Astrocyte of the cerebellum (primary cell): ENCODE measurements around the gene FXN.

ENCODE experiments used
- DNase-seq: peaks from one replicate; pipeline ENCODE4 v3.0.0-alpha.2; 2011; ENCODE audit warnings: low read depth
- H3K4me3 ChIP-seq: 2 replicates; pipeline ENCODE4 v1.5.1; 2011; ENCODE audit warnings: mild to moderate bottlenecking, low read depth, low read length, moderate library complexity
- in situ Hi-C: cut with HindIII; loops from 2 replicates; pipeline ENCODE4 v1.10.0; 2017; ENCODE audit warnings: low sequenced_read_pairs
- TF ChIP-seq, protein P1 (sequence below): IDR thresholded peaks from 2 replicates; pipeline ENCODE4 v1.5.1; 2012; ENCODE audit warnings: low read length, low read depth, moderate library complexity, mild to moderate bottlenecking; ENCODE audit errors: missing control alignments

FXN gene

DNA sequence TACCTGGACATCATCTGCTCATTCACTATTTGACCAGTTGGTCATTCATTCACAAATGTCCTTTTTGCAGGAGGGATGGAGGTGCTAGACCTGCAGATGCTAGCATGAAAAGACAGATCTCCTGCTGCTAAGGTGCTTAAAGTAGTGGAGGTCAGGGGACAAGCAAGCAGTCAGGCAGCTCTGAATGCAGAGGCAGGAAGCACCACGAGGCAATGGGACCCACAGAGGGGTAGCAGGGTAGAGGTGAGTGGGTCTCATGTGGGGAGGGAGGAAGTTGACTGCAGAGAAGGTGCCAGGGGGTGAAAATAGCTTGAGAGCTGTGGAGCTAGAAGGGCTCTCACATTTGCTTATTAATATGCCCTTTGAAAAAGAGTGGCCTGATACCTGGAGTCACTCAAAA is 25.2 kb downstream of the FXN start:
- TF ChIP-seq, protein P1, sequence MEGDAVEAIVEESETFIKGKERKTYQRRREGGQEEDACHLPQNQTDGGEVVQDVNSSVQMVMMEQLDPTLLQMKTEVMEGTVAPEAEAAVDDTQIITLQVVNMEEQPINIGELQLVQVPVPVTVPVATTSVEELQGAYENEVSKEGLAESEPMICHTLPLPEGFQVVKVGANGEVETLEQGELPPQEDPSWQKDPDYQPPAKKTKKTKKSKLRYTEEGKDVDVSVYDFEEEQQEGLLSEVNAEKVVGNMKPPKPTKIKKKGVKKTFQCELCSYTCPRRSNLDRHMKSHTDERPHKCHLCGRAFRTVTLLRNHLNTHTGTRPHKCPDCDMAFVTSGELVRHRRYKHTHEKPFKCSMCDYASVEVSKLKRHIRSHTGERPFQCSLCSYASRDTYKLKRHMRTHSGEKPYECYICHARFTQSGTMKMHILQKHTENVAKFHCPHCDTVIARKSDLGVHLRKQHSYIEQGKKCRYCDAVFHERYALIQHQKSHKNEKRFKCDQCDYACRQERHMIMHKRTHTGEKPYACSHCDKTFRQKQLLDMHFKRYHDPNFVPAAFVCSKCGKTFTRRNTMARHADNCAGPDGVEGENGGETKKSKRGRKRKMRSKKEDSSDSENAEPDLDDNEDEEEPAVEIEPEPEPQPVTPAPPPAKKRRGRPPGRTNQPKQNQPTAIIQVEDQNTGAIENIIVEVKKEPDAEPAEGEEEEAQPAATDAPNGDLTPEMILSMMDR = no peak
- in situ Hi-C loops = no loop called here
- no peak for DNase-seq
- H3K4me3 ChIP-seq = no peak overlapping the region

DNA sequence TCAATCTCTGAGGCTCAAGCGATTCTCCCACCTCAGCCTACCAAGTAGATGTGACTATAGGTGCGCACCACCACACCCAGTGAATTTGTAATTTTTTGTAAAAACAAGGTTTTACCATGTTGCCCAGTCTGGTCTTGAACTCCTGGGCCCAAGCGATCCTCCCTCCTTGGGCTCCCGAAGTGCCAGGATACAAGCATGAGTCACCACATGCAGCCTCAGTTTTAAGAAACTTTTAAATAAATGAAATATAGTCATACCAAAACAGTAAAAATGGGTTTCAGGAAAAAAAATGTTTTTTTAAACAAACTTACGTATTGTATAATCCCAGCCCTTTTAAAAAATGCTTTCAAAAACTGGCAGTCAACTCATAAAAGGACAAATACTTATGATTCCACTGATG is 26.6 kb downstream of the FXN start:
- in situ Hi-C loops = no loop called here
- no peak overlapping the region for H3K4me3 ChIP-seq
- TF ChIP-seq, protein P1 = no peak
- no peak for DNase-seq

- TF ChIP-seq, protein P1 = no peak
- DNase-seq = no peak
- in situ Hi-C loops = no loop called here
- H3K4me3 ChIP-seq = no peak overlapping the region
These were observed 28.3 kb downstream of the FXN start for GRCh38 chr9:69063839-69064238.

DNA sequence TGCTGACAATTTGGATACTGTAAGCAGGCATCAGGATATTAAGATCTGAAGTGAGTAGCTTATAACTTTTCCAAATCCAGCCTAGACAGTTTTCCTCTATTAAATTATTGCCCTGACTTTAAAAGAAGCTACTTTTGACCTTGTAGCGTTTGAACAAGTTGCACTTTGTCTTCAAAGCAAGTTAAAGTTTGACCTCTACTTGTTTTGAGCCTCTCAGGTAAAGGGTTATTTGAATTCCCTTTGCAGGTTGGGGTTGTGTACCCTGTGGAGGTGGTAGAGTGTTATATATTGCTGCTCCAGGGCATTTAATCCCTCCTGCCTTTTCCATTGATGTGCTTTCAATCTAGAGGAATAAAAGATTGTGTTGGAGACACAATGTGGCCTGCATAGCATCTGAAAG is 30.1 kb downstream of the FXN start:
- TF ChIP-seq, protein P1 = no peak
- no peak overlapping the region for H3K4me3 ChIP-seq
- DNase-seq = no peak
- in situ Hi-C loops = no loop called here

DNA sequence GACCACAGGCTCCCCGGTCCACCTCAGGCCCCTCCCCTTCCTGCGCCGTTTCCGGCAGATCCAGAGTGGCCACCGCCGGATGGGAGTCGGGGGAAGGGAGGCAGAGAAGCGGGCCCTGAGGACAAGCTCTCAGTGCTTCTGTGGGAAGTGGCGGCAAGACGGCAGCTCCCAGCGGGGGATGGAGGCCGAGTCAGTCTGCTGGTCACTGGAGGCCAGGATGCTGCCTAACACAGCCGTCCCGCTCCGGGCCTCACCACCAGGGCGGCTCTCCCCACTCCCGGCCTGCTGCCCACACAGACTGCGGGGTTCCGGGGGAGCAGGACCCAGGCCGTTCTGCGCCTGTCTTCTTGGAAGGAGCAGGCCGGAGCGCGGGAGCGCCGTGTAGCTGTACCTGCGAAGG is 31.4 kb downstream of the FXN start:
- no peak overlapping the region for H3K4me3 ChIP-seq
- DNase-seq = no peak
- in situ Hi-C loops = no loop called here
- TF ChIP-seq, protein P1 = no peak

DNA sequence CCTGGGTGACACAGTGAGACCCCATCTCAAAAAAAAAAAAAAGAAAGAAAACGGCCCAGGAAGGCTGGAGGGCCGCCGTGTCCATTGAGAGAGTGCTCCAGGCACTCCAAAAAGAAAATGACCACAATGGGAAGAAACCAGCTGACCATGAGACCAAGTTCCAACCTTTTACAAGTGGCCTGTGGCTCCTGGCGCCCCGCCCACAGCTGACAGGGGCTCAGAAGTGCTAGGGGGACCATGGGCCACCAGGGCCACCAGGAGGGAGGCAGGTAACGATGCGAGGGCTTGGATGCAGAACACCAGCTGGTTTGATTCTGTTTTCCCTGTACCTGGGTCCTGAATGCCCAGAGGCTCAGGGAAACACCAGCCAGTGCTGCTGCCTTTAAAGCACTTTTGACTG is 34.6 kb downstream of the FXN start:
- TF ChIP-seq, protein P1 = no peak
- in situ Hi-C loops = no loop called here
- no peak overlapping the region for H3K4me3 ChIP-seq
- DNase-seq = no peak

DNA sequence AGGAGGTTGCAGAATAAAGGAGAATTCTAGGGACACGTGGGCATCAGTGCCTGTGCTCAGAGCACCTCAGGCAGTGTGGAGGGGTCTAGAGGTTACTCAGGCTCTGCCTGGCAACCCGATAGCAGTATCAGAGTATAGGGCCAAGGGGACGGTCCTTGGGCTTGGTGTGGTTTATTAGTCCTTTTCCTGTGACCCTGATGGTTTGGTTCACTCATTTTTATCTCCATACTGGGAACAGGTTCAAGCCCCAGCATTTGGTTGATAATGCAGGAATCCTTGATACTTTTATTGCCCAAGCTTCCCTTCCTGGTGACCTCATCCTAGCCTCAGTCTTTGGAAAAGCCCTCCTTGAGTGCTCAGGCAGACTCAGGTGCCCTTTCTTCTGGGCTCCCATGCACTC is 35.5 kb downstream of the FXN start:
- in situ Hi-C loops = no loop called here
- TF ChIP-seq, protein P1 = no peak
- H3K4me3 ChIP-seq = no peak overlapping the region
- DNase-seq = no peak
